HEK293T (cell line): ENCODE data around the gene ALAS2.
"Not testable (repeated sequence)": the region's sequence is repeated elsewhere in the genome, so short reads cannot be mapped to it uniquely, and the experiment has no call there.

Experiments
- ARNT ChIP-seq: fragments of 450-650 bp; IDR thresholded peaks from 2 replicates; pipeline ENCODE4 v1.6.1; 2017; ENCODE audit warnings: mild to moderate bottlenecking
- BHLHE40 ChIP-seq: fragments of 450-650 bp; IDR thresholded peaks from 2 replicates; pipeline ENCODE4 v1.6.1; 2016; ENCODE audit warnings: mild to moderate bottlenecking, moderate library complexity, borderline replicate concordance
- CTBP1 ChIP-seq: fragments of 450-650 bp; IDR thresholded peaks from 2 replicates; pipeline ENCODE4 v1.6.1; 2016; ENCODE audit warnings: borderline replicate concordance
- ELF4 ChIP-seq: fragments of 450-650 bp; IDR thresholded peaks from 2 replicates; pipeline ENCODE4 v1.6.1; 2017; ENCODE audit warnings: antibody characterized with exemption
- FOXK2 ChIP-seq: fragments of 450-650 bp; IDR thresholded peaks from 2 replicates; pipeline ENCODE4 v1.6.1; 2016; ENCODE audit warnings: mild to moderate bottlenecking
- HDGF ChIP-seq: fragments of 450-650 bp; IDR thresholded peaks from 2 replicates; pipeline ENCODE4 v1.6.1; 2017; ENCODE audit warnings: antibody characterized with exemption, borderline replicate concordance
- LEF1 ChIP-seq: fragments of 450-650 bp; IDR thresholded peaks from 2 replicates; pipeline ENCODE4 v1.6.1; 2017; ENCODE audit warnings: mild to moderate bottlenecking, borderline replicate concordance
- SP1 ChIP-seq: fragments of 450-650 bp; IDR thresholded peaks from 2 replicates; pipeline ENCODE4 v1.6.1; 2017
- SUZ12 ChIP-seq: fragments of 450-650 bp; IDR thresholded peaks from 2 replicates; pipeline ENCODE4 v1.6.1; 2016; ENCODE audit warnings: mild to moderate bottlenecking
- TARDBP ChIP-seq: fragments of 450-650 bp; IDR thresholded peaks from 2 replicates; pipeline ENCODE4 v1.6.1; 2016
- ZNF384 ChIP-seq: fragments of 450-650 bp; IDR thresholded peaks from 2 replicates; pipeline ENCODE4 v1.6.1; 2016

GRCh38 chrX:55067180-55067579 lies 36.4 kb upstream of the ALAS2 start:
- TF ChIP-seq SUZ12, ZNF384, CTBP1, TARDBP, ELF4, BHLHE40, HDGF, ARNT, SP1, LEF1, FOXK2: not testable (repeated sequence)
